ENCODE measurements around the gene CHN2.

- TF ChIP-seq CTCF (IDR thresholded peaks at IDR 0.05) (no peak), POLR2A (IDR thresholded peaks at IDR 0.05; ENCODE audit: low read length) (no peak), RCOR1 (IDR thresholded peaks at IDR 0.05; ENCODE audit: low read depth, low read length) (no peak)
Measured at GRCh38 chr7:29247224-29247962, 52.8 kb downstream of the CHN2 start.

Measured in A549 (cell line).